ENCODE data around the gene KRTAP5-2.
"Not testable (repeated sequence)": the region's sequence is repeated elsewhere in the genome, so short reads cannot be mapped to it uniquely, and the experiment has no call there.

KRTAP5-2 gene, protein sequence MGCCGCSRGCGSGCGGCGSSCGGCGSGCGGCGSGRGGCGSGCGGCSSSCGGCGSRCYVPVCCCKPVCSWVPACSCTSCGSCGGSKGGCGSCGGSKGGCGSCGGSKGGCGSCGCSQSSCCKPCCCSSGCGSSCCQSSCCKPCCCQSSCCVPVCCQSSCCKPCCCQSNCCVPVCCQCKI

DNA sequence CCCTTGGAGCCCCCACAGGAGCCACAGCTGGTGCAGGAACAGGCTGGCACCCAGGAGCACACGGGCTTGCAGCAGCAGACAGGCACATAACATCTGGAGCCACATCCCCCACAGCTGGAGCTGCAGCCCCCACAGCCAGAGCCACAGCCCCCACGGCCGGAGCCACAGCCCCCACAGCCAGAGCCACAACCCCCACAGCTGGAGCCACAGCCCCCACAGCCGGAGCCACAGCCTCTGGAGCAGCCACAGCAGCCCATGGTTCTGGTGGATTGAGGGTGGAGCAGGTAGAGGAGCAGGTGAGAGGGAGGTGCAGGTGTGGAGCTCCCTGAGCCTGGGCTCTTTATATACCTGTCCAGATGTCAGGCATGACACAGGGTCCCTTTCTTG, at the start of gene KRTAP5-2:
Gene KRTAP5-2, minus strand, starts transcription at position 301 of the 387 bp plus-strand sequence. Its CDS starts 44 bp downstream, at position 257.
- DNase-seq = no peak

DNA sequence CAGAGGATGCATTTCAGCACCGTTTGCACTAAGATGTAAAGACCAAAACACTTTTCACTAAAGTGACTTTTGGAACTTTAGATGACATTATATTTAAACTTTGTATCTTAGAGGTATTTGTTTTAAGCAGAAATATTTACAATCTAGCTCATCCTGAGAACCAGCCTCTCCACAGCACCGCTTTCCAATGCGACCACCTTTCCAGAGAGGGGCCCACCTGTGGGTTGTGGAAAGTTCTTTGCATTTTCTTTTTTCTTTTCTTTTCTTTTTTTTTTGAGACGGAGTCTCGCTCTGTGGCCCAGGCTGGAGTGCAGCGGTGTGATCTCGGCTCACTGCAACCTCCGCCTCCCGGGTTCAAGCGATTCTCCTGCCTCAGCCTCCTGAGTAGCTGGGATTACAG, 48.4 kb upstream of the KRTAP5-2 start:
- not testable (repeated sequence) for DNase-seq

DNA sequence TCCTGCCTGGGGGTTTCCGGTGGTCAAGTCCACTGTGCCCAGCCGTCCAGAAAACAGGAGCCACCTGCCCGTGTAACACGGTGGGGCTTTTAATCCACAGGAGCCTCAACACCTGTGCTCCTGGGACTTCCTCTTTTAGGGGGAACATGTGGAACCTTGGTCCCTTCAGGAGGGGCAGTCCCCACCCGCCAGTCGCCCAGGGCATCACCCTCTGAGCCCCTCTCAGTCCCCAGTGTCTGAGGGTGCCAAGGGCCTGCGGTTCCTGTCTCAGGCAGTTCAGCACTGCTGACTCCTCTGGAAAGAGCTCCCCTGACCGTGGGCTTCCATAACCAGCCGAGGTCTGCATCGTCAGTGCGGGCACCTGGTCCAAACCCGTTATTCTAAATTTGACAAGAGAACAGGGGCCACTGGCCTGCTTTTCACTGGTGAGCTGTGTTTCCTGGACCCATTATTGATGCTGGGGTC, 47.3 kb upstream of the KRTAP5-2 start:
- no peak for DNase-seq

DNA sequence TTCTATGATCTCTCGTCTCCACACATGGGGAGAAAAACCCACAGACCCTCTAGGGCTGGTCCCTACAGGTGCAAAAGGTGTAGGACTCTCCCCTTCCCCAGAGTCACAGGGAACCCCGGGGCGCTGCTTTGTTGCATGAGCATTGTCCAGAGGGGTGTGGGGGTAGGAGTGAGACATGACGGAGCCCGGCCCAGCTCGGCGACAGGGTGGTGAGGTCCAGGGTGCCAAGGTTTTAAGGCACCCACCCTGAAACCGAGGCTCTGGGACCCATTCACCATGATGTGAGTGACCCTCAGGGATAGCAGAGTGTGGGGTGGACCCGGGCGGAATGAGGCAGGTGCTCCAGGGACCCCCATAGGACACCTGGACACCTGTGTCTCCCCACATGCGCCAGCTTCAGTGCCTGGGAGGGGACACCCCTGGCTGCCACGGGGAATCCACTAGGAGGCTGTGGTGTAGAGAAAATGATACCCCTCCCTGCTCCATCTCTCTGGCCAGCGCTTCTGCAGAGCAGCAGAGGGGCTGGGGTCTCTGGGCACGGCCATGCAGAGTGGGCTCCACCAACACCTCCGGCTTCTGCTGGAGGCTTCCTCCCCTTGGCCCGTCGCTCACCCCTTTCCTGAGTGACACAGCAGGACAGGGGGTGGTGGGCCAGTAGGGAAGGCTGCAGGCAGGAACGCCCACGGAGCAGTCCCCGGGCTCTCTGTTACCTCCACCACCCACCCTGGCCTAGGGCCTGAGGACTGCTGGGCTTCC, 46.7 kb upstream of the KRTAP5-2 start:
- no peak for DNase-seq

DNA sequence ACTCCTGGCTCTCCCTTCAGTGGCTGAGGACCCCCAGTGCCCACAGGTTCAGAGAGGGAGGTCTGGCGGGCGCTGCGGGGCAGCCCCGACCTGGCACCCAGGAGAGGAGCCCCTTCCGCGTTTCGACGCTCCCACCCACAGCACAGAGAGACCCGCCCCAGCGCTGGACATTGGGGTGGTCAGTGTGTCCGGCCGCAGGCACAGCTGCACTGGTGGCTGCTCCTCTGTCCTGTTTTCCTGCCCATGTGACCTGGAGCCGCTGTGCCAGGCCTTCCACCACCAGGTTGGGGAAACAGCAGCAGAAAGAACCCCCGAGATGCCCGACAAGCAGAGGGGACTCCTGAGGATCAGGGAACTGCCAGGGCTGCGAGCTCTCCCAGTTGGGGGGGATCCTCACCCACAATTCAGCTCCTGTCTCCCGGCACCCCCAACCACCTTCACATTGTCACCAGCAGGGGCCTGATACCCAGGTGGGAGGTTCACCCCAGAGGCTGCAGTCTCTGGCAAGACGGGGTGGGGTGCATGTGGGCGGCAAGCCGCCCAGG, 45.1 kb upstream of the KRTAP5-2 start:
- no peak for DNase-seq

DNA sequence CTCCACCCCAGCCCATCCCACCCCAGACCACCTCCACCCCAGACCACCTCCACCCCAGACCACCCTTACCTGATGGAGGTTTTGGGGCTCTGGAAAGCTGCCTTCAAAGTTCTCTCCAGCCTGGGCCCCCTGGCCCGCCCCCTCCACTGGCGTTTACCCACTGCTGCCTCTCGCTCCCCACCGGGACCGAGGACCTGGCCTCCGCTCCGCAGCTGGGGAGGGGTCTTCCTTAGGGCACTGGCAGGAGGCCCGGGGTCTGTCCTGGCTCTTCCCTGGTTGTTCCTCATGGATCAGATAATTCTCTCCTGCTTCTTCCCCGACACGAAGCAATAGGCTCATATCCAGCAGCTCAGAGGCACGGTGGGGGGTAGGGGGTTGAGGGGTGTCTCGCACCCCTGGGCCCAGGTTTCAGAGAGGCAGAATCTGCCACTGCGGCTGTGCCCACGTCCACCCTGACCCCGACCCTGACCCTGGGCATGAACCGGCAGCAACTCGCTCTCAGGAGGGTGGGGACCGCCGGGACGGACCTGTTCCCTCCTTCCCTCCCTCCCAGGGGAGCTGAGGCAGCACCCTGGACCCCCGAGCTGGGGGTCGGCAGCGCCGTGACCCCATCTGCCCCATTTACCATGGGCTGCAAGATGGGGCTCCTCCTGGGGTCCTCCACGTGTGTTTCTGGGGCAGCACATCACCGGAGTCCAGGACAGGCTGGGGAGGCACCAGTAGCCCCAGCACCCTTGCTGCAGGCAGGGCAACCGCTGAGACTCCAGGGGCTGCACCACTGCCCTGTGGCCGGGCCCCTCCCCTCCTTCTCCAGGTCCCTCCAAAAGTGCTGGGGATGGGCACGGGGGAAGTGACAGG, 44.4 kb upstream of the KRTAP5-2 start:
- no peak for DNase-seq

DNA sequence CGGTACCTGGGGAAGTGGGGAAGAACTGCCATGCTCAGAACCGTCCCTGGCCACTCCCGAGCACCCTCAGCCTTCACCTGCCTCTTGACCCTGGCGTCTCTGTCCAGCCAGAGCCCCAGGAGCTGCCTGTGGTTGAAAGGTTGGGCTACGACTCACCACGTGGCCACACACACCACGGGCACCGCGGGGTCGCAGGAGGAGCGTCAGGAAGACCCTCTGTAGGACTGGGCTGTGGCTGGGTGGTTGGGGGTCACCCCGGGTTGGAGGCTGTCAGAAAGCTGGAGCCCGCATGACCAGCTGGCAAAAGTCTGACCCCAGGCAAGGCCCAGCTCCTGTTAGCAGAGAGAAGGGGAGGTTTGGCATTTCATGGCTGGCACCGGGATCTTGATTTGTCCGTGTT, 43.0 kb upstream of the KRTAP5-2 start:
- DNase-seq = no peak

DNA sequence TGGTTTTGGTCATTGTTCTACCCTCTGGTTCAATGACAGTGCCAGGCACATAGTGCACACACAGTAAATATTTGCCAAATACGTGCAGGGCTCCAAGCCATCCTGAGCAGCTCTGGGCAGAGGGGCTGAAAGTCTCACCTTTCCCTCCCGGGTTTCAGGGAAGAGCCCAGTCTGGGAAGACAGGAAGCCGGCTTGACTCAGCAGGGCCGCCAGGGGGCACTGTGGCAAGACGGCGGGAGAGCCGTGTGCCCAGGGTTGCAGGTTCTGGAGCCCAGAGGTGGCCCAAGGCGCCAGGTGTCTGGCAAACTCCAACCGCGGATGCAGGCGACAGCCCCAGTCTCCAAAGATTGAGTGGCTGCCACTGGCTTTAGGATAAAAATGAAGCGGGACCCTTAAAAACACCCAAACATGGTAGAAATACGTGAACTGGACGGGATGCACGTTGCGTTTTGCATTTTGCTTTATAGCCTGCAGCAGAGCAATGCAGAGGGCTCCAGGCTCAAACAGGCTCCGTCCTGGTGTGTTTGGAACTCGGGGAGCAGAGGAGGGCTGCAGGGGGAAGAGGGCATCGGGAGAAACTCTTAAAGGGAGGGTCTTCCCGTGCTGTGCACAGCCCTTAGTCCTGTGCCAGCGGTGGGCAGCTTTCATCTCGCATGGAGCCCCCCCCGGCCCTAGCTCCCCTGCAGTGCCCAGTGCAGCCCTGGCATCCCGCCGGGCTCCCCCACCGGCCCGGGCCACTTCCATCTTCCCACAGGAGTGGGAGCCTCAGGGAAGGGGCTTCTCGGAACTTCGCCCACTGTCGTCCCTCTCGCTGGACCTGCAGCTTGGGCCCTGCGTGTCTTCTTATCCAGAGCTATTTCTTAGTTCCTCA, 42.2 kb upstream of the KRTAP5-2 start:
- DNase-seq = peak; percentile 82

DNA sequence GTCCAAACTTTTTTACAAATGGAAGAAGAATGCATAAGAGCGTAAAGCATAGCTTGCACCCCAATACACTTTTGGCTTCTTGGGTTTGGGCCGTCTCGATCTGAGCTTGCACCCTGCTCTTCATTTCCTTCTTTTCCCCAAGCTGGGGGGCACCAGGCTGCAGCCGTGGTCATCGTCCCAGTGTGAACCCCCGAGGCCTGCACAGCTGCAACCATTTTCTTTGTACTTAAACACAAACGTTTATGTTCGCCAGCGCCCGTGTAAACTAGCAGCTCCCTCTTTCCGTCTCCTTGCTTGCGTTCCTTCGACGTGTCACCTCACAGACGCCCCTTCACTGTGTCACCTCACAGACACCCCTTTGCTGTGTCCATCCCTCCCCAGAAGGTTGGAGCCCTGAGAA, 41.6 kb upstream of the KRTAP5-2 start:
- no peak for DNase-seq

DNA sequence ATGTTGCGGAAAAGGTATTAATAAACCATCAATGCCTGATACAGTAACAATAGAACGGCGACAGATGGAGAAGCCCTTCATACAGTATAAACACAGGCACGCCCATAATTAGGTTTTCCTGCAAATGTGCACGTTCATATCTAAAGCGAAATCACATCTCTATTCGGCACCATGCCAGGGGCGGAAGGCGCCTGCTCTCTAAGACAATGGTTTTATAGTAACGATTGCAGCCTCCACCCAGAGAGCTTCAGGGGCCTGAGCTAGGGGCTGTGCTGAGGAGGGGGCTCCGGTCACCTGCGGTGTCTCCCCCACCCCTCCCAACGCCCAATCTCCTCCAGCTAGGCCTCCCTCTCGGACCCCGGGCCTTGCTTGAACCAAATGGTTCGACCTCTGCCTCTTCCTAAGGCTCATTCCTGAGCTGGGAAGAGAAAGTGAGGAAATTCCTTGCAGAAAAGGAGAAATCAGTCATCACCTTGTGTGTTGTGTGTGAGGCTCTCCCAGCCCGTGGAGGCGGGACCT, 41.1 kb upstream of the KRTAP5-2 start:
- DNase-seq = peak; percentile 88

DNA sequence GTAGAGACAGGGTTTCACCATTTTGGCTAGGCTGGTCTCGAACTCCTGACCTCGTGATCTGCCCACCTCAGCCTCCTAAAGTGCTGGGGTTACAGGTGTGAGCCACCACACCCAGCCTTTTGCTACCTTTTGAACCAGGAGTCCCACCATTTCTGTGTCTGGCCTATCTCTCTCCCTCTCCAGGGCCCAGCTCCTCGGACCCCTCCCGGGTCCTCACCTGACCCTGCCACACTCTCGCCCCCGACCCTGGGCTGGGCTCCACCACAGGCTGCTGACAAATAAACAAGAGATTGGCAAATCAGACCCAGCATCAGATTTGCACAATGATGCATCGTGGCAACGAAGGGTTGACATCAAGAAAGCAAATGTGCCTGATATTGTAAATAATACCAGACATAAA, 40.2 kb upstream of the KRTAP5-2 start:
- no peak for DNase-seq

DNA sequence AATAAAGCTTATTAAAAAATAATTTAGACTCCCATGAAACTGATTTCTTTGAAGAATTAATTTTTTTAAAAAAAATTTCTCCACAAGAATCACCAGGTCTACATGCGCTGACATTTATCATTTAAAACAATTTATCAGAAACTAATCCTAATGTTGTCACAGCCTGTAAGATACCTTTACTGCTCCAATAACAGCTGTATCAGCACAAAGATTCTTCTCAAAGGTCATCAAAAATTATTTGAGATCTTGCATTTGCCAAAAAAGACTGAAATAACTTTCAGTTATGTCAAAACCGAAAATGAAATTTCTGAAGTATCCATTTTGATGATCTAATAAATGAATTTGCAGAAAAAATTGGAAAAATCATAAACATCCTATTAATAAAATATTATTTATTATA, 39.5 kb upstream of the KRTAP5-2 start:
- DNase-seq = no peak

DNA sequence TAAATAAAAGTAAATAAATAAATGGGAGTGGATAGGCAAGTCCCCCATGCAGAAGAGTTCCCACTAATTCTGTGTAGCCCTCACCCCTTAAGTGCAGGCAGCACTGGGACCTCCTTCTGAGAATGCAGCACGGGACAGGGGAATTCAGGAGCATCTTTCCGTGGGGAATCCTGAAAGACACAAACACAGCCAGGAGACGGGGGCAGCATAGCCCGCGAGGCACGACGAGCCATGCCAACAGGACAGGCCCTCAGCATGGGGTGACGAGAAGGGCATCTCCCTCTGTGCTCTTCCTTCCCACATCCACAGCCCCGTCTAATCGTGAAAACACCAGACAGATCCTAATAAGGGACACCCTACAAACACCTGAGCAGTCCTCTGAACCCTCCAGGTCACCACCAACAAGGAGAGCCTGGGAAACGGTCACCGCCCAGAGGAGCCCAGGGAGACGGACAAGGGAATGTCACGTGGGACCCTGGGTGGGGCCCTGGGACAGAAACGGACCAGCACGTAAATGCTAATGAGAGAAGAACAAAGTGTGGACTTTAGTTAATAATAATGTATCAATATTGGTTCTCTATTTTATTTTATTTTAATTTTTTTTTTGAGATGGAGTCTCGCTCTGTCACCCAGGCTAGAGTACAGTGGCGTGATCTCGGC, 38.3 kb upstream of the KRTAP5-2 start:
- DNase-seq = no peak

DNA sequence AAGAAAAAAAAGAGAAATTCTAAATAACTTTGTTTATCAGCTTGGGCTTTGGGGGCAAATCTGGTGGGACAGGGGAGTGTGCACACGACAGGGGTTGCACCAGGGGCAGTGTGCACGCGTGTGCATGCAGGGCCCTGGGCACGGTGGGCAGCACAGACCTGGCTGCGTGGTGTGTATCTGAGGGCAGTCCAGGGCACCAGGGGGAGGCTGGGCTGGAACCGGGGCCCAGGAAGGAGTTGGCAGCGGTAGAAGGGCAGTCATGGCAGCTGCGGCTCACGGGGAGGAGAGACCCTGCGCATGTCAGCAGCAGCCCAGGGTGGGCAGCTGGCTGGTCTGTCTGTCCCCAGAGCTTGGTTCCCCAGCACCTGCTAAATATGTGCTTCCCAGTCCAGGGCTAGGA, 35.8 kb upstream of the KRTAP5-2 start:
- DNase-seq = no peak

DNA sequence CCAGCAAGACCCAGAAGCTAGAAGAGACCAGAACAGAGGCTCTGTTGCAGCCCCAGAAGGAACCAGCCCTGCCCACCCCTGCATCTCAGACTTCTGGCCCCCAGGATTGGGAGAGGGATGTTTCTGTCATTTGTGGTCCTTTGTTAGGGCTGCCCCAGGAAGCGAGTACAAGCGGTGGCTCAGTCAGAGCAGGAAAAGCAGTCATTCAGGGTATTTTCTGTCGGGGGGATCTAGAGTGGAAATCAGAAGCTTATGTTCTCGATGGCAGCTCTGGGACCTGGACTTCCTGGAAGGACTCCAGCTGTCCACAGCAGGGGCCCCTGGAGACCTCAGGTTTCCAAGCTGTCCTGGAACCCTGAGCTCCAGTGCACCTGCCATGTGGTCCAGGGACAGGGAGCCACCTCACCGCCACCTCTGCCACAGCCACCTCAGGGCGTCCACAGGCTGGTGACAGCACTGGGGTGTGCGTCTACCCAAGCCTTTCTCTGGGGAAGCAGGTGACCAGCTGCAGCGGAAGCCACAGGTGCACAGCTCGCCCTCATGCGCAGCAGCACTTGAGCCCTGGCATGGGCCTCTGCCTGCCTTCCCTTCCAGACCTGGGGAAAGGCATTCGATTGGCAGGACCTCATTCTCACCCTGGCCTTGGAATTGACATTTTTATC, 34.1 kb upstream of the KRTAP5-2 start:
- DNase-seq = peak; percentile 57

DNA sequence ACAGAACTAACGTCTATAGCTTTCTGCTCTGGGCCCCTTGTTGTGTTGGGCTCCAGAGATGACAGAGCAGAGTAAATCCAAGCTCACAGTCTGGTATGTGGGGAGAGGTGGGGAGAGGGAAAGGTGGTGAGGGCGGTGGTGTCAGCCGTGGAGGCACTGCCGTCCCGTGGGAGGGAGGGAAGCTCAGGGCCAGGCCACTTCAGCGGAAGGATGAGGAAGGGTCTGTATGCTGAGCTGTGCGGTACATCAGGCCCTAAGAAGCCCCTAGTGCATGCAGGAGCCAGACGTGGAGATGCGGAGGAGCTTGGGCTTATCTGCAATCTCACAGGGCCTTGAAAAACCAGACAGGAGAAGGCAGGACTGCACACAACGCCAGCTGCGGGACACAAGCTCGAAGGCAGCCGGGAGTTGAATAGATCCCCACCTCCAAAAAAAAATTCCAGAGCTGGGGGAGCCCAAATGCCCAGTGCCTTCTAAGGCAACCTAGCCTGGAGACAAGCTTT, 33.0 kb upstream of the KRTAP5-2 start:
- DNase-seq = no peak

DNA sequence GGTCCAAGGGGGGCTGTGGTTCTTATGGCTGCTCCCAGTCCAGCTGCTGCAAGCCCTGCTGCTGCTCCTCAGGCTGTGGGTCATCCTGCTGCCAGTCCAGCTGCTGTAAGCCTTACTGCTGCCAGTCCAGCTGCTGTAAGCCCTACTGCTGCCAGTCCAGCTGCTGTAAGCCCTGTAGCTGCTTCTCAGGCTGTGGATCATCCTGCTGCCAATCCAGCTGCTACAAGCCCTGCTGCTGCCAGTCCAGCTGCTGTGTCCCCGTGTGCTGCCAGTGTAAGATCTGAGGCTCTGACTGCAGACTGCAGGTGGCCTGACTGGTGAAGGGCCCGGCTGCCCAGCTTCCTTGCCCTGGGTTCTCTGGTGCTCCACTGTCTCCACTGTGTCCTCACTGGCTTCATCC, 32.2 kb upstream of the KRTAP5-2 start:
- no peak for DNase-seq

DNA sequence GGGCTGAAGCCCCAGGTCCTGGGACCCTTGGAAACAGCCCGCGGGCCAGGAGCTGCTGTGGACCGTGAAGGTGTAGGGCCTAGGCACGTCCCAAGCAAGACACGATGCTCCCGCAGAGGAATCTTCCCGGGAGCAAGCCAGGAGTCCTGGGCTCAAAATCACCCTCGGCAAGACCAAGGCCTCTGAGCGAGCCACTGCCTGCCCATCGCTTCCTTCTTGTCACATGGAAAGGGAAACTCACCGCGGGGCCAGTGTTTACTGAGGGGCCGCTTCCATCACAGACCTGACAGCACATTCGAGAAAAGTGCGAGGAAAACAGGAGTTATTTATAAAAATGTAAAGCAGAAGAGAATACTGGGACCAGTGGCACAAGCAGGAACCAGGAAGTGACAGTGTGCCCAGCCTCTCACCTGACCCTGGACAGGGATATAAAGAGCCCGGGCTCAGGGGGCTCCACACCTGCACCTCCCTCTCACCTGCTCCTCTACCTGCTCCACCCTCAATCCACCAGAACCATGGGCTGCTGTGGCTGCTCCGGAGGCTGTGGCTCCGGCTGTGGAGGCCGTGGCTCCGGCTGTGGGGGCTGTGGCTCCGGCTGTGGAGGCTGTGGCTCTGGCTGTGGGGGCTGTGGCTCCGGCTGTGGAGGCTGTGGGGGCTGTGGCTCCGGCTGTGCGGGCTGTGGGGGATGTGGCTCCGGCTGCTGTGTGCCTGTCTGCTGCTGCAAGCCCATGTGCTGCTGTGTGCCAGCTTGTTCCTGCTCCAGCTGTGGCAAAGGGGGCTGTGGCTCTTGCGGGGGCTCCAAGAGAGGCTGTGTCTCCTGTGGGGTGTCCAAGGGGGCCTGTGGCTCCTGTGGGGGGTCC, 31.5 kb upstream of the KRTAP5-2 start, which contains the start of gene KRTAP5-5:
Gene KRTAP5-5, plus strand, starts transcription at position 450 of the 860 bp plus-strand sequence. Its CDS starts 66 bp downstream, at position 516.
- DNase-seq = no peak

DNA sequence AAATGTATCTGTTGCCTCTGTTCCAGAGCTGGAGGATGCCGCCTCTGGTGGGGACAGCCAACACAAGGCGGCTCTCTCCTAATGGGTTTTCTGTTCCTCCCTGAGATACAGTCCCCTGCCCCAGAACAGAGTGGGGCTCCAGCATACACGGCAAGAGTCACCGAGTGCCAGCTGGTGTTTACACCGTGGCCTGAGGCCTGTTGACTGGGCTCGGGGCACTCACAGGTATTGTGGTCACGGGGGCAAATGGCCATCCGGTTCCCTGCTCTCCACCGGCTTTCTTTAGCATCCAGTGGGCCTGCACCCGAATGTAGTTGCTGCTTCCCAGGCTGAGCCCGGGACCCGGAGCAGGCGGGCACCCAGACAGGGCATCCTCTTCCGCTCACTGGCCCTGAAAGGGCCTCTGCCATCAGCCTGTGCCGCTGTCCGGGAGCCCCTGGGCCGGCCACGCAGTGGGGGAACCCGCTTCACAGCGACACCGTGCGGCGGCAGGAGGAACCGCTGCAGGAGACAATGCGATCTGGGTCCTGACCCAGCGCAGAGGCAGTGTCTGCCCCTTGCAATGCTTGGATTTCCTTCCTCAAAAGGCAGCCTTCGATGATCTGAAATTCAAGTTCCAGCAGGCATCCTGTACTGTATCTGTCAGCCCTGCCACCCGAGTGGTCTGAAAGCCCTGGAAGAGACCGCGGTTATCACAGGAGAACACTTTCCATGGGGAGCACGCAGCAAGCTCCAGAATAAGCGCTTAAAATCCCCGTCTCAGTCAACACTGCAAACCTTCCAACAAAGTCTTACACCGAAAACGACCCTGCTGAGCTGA, 30.6 kb upstream of the KRTAP5-2 start:
- DNase-seq = no peak

Measured in NCI-H2029 (cell line).